Kidney (tissue), 14 donors: ENCODE measurements around the gene NR0B2. TPM values are rescaled to one million over a fixed set of nuclear protein-coding genes. Genes with fewer than 3 reads are reported as not detected.

ENCODE experiments used
- DNase-seq, 5 donors: peaks; one replicate each; pipeline ENCODE4 v3.0.0-alpha.2; 2013 to 2020
- FAIRE-seq: peaks from 2 replicates; lab custom pipeline; 2012; peaks lifted over from hg19 to GRCh38; lab: Jason Lieb, UNC
- H3K27ac ChIP-seq, 2 donors: one replicate each; pipeline ENCODE4 v1.7.0; 2013; ENCODE audit warnings: low read depth in 2 of 2, low read length in 2 of 2, inconsistent platforms in 1 of 2
- H3K27me3 ChIP-seq: one replicate; pipeline ENCODE4 v1.7.1; 2013; ENCODE audit warnings: low read length, inconsistent platforms; ENCODE audit not compliant: control insufficient read depth, insufficient read depth
- H3K36me3 ChIP-seq, 3 donors: one replicate each; pipeline versions ENCODE4 v1.7.0 to v1.7.1; 2013; ENCODE audit warnings: low read length in 3 of 3, control low read depth in 1 of 3, inconsistent platforms in 1 of 3; ENCODE audit not compliant: insufficient read depth in 3 of 3, control insufficient read depth in 2 of 3
- H3K4me1 ChIP-seq, 3 donors: one replicate each; pipeline versions ENCODE4 v1.7.0 to v1.7.1; 2013; ENCODE audit warnings: low read length in 3 of 3, inconsistent platforms in 1 of 3, low read depth in 1 of 3; ENCODE audit not compliant: control insufficient read depth in 2 of 3, insufficient read depth in 2 of 3
- H3K4me3 ChIP-seq, 3 donors: one replicate each; pipeline versions ENCODE4 v1.7.0 to v1.8.1; 2013; ENCODE audit warnings: low read length in 3 of 3, control low read depth in 1 of 3, inconsistent platforms in 1 of 3
- H3K9ac ChIP-seq, 3 donors: one replicate each; pipeline versions ENCODE4 v1.7.0 to v1.7.1; 2013; ENCODE audit warnings: low read length in 3 of 3, control low read depth in 1 of 3, inconsistent platforms in 1 of 3
- H3K9me3 ChIP-seq, 3 donors: one replicate each; pipeline versions ENCODE4 v1.7.0 to v1.7.1; 2013; ENCODE audit warnings: low read length in 3 of 3, control low read depth in 1 of 3, inconsistent platforms in 1 of 3; ENCODE audit not compliant: control insufficient read depth in 2 of 3, insufficient read depth in 1 of 3
- intact Hi-C: fragments of 100-400 bp; cut with DNase I; formaldehyde crosslinking; loops from one replicate; pipeline ENCODE4 v1.11.1; 2022
- polyA plus RNA-seq: library from polyadenylated mRNA; stranded (reverse); fragments of 350-450 nt; fragmentation: Illumina TruSeq; extraction: RNeasy Lipid Tissue Mini Kit (QIAGEN cat#74804); gene quantifications from one replicate; pipeline ENCODE4 v1.2.3, GENCODE V29; 2014; ENCODE audit warnings: low read depth, low replicate concordance; ENCODE audit not compliant: insufficient read depth
- total RNA-seq: library from RNA; stranded (reverse); fragmentation: NEBNext Ultra II Directional; extraction: Animal tissue kit (Norgen Biotek cat#: 25700); gene quantifications from one replicate; pipeline ENCODE4 v1.2.1, GENCODE V29; 2021
- TF ChIP-seq, protein P1 (sequence below): IDR thresholded peaks from 3 replicates; pipeline ENCODE4 v1.5.1; 2012; ENCODE audit warnings: mild to moderate bottlenecking, moderate library complexity, borderline replicate concordance; ENCODE audit not compliant: insufficient read depth; ENCODE audit errors: extremely low read depth
- donor health status: control.
- donor health status: control.
- donor health status: control.
- donor health status: control.
- donor health status: control.
- donor health status: DM: yes; HTN: yes; CAD: no.
- donor health status: Normal renal cell carcinoma (clear cell type).

The NR0B2 gene
- total and polyA plus RNA-seq, 2 donors from 2014 or later: 0.79 to 16.5 TPM

GRCh38 chr1:26922431-26922729, 8.6 kb upstream of the NR0B2 start:
- TF ChIP-seq, protein P1, sequence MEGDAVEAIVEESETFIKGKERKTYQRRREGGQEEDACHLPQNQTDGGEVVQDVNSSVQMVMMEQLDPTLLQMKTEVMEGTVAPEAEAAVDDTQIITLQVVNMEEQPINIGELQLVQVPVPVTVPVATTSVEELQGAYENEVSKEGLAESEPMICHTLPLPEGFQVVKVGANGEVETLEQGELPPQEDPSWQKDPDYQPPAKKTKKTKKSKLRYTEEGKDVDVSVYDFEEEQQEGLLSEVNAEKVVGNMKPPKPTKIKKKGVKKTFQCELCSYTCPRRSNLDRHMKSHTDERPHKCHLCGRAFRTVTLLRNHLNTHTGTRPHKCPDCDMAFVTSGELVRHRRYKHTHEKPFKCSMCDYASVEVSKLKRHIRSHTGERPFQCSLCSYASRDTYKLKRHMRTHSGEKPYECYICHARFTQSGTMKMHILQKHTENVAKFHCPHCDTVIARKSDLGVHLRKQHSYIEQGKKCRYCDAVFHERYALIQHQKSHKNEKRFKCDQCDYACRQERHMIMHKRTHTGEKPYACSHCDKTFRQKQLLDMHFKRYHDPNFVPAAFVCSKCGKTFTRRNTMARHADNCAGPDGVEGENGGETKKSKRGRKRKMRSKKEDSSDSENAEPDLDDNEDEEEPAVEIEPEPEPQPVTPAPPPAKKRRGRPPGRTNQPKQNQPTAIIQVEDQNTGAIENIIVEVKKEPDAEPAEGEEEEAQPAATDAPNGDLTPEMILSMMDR: no peak
- DNase-seq: no peak
- Histone ChIP-seq H3K27ac (no peak overlapping the region), H3K4me3 (peak overlapping the region; percentile 69 to 83 (median 82)), H3K9me3 (no peaks in the 10 kb centered on the region), H3K9ac (peak overlapping the region; percentile 2 to 88 (median 85)), H3K4me1 (peaks cover 4 to 14% (median 9%) of the 10 kb centered on the region in 3 donors), H3K27me3 (no peaks in the 10 kb centered on the region), H3K36me3 (peaks cover 0 to 9% (median 6%) of the 10 kb centered on the region in 3 donors)
- intact Hi-C loops: no loop called here
- no peak for FAIRE-seq

GRCh38 chr1:26921540-26922430, 8.0 kb upstream of the NR0B2 start, which contains the start of gene NUDC:
Gene NUDC (plus strand): TSS chr1:26921743. CDS start chr1:26921849, 106 bp downstream.
- H3K4me1 ChIP-seq: peaks cover 4 to 14% (median 9%) of the 10 kb centered on the region in 3 donors
- no peaks in the 10 kb centered on the region for H3K9me3 ChIP-seq
- H3K4me3 ChIP-seq: peak within 1 kb of the TSS; percentile 82 to 89 (median 82)
- peak; percentile 96 to 99 (median 98) for DNase-seq
- TF ChIP-seq, protein P1: no peak
- H3K9ac ChIP-seq: peak within 1 kb of the TSS; percentile 83 to 89 (median 85)
- H3K27me3 ChIP-seq: no peaks in the 10 kb centered on the region
- peak; percentile 98 for FAIRE-seq
- peak within 1 kb of the TSS; percentile 97 to 99 for H3K27ac ChIP-seq
- peaks cover 0 to 8% (median 6%) of the 10 kb centered on the region in 3 donors for H3K36me3 ChIP-seq
- intact Hi-C loops: no loop called here

DNA sequence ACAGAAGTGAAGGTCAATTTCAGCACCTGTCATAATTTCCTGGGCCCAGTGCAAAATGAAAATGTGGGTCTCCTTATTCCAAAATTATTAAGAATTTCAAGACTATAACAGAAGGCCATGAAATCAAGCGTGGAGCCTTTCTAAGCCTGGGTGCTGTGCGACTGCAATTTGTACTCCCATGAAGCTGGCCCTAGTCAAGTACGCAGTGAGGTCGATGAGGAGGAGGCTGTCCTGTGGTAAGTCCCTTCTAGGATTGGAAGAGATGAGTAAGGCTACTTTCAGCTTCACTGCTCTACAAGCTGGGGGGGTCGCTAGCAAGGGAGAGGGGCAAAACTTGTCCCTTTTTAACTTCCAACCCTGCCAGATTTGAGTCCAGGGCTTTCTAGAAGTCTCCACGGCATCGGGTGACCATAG, 7.4 kb upstream of the NR0B2 start:
- no peaks in the 10 kb centered on the region for H3K9me3 ChIP-seq
- TF ChIP-seq, protein P1: no peak
- FAIRE-seq (no peak), DNase-seq (no peak)
- peak overlapping the region; percentile 97 to 99 for H3K27ac ChIP-seq
- peaks cover 4 to 14% (median 9%) of the 10 kb centered on the region in 3 donors for H3K4me1 ChIP-seq
- intact Hi-C loops: no loop called here
- no peaks in the 10 kb centered on the region for H3K27me3 ChIP-seq
- H3K4me3 ChIP-seq: peak overlapping the region; percentile 82 to 89 (median 82)
- H3K9ac ChIP-seq: peak overlapping the region; percentile 79 to 89 (median 83)
- H3K36me3 ChIP-seq: peaks cover 0 to 6% (median 4%) of the 10 kb centered on the region in 3 donors
